KBM-7 (cell line): ENCODE data around the gene IPO9.

ENCODE experiments used
- DNase-seq: peaks from one replicate; pipeline ENCODE4 v3.0.0-alpha.2; 2015
- in situ Hi-C: fragments of 300-500 bp; cut with MboI; formaldehyde crosslinking; loops from 2 replicates; pipeline ENCODE4 v1.14.3; 2020; ENCODE audit warnings: low sequenced_read_pairs, low pct_unique_long_range_greater_than_20kb, mixed read lengths

The IPO9 gene

DNA sequence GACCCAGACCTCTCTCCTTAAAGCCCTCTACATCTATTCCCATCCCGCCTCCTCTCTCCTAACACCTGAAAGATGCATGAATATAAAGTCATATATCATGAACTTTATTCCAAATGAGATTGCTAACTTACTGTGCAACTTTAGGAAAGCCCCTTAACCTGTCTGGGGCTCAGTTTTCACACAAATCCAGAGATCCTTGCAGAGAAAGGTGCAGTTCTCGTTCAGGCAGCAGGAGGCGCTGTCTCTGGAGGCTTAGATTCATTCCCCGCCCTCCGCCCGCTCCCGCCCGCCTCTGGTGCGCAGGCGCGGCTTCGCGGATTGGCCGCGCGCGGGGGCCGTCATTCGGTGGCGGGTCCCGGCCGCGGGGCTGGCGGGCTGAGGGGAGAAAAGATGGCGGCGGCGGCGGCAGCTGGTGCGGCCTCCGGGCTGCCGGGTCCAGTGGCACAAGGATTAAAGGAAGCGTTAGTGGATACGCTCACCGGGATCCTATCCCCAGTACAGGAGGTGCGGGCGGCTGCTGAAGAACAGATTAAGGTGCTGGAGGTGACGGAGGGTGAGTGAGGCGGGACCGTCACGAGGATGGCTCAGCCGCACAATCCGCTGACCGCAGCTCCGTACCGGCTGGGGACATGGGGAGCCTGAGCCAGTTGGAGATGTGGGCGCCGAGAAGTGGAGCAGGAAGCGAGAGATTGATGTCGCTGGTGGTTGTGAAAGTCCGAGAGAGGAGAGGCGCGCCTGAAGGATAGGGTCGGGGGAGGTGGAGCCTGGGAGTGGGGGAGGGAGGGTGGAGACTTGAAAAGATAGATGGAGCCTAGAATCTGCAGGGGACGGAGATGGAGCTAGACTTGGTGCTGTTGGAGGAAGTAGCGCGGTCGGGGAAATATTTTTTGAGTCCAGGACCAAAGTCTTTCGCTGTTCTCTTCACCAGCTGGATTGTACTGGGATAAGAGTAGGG is at the start of gene IPO9:
Gene IPO9, plus strand, starts transcription at position 338 of the 955 bp plus-strand sequence. Its CDS starts 53 bp downstream, at position 391.
- in situ Hi-C loops, result no loop called here
- DNase-seq, result peak; percentile 96

DNA sequence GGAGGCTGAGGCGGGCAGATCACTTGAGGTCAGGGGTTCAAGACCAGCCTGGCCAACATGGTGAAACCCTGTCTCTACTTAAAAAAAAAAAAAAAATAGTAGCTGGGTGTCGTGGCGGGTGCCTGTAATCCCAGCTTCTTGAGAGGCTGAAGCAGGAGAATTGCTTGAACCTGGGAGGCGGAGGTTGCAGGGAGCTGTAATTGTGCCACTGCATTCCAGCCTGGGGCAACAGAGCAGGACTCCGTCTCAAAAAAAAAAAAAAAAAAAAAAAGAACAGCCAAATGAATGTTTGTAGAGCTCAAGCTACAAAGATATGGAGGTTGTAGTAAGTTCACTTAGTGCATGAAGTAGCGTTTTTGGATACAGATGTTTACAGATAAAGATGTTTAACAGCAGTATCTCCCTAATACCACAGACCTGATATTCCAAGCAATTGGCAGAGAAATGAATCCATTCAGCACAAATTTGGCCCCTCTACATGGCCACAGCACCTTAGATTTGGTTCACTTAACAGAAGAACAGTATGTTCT is 49.5 kb upstream of the IPO9 start:
- DNase-seq, result no peak
- in situ Hi-C loops, result no loop called here

DNA sequence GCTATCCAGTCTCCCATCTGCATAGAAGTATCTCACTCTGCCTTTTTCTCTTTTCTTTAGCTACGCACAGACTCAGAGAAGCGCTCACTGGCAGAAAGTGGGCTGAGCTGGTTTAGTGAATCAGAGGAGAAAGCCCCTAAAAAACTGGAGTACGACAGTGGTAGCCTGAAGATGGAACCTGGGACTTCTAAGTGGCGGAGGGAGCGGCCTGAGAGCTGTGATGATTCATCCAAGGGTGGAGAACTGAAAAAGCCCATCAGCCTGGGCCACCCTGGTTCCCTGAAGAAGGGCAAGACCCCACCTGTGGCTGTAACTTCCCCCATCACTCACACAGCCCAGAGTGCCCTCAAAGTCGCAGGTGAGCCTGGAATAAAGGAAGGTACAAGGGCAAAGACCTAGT is 48.0 kb upstream of the IPO9 start:
- in situ Hi-C loops, result no loop called here
- no peak for DNase-seq

DNA sequence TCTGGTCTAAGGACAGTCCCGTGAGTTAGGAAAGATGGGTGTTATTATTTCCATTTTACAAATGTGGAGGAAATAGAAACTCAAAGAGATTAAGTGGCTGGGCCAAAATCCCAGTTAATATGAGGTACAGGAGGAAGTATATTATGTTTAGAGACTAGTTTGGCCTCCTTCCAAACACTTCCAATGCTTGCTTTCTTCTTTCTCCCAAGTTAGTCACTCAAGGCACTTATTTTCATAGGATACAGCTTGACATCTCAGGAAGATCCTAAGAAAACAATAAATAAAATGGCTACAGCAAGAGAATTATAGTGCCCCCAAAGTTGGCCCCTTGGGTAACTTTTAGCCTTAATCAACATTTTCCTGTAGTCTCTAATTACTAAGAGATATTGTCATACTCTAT is 47.5 kb upstream of the IPO9 start:
- no peak for DNase-seq
- in situ Hi-C loops, result no loop called here

DNA sequence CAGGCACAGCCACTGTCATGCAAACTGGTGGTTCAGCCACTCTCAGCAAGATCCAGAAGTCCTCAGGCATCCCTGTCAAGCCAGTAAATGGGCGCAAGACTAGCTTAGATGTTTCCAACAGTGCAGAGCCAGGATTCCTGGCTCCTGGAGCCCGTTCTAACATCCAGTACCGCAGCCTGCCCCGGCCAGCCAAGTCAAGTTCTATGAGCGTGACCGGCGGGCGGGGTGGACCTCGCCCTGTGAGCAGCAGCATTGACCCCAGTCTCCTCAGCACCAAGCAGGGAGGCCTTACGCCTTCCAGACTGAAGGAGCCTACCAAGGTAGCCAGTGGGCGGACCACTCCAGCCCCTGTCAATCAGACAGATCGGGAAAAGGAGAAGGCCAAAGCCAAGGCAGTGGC is 46.6 kb upstream of the IPO9 start:
- no peak for DNase-seq
- in situ Hi-C loops, result no loop called here

DNA sequence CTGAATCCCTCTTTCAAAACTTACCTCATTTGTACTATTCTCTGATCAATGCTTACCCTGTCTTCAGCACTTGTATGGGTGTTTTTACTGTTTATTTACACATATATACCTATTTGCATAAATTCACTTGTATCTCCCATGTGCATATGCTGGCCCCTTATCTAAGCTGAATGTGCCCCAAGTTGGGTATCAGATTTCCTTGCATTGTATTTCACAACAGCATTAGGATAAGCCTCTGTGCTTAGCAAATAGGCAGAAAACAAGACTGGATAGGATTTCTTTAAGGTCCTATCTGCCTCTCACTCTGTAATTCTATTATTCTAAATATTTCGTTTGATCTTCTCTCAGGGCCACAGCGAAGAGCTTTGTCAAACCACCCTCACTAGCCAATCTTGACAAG is 45.9 kb upstream of the IPO9 start:
- DNase-seq, result no peak
- in situ Hi-C loops, result no loop called here

DNA sequence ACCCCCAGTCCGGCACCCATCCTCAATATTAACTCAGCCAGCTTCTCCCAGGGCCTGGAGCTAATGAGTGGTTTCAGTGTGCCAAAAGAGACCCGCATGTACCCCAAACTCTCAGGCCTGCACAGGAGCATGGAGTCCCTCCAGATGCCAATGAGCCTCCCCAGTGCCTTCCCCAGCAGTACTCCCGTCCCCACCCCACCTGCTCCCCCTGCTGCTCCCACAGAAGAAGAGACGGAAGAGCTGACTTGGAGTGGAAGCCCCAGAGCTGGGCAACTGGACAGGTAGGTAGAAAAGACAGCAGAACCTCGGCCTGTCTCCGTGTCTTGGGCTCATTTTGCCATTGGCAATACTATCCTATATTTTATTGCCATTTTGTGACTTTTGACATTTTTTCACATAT is 45.4 kb upstream of the IPO9 start:
- no peak for DNase-seq
- in situ Hi-C loops, result no loop called here

DNA sequence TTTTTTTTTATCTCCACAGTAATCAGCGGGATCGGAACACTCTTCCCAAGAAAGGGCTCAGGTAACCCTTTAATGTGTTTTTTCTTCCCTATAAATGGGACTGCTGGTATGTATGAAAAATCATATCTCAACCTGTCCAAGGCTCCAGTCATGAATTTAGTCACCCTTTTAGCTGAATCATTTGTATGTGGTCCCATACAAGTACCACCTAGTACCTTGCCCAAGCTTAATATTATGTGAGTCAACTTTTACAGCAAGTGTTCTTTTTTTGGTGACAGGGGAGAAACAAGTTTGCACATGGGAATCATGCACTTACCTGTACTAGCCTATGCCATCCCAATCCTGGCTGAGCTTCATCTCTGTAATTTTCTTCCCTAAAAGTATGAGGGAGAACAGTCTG is 43.7 kb upstream of the IPO9 start:
- in situ Hi-C loops, result no loop called here
- DNase-seq, result no peak

DNA sequence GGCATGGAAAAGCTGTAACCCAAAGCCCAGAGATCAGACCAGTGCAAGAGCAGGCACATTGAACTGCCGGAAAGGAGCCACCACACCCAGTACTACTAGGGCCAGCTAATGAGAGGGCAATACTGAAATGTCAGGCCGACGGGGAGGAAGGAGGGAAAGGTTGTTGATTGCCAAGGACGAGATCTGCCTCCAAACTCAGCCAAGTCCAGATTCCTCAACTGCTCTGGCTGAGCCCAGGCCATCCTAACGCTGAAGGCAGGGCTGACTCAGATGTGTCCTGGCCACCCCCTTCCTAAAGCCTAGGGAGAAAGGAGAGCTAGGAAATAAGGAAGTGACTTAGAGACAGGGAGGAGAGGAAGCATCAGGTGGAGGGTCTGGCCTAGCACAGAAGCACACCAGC is 42.1 kb upstream of the IPO9 start:
- in situ Hi-C loops, result no loop called here
- DNase-seq, result no peak

DNA sequence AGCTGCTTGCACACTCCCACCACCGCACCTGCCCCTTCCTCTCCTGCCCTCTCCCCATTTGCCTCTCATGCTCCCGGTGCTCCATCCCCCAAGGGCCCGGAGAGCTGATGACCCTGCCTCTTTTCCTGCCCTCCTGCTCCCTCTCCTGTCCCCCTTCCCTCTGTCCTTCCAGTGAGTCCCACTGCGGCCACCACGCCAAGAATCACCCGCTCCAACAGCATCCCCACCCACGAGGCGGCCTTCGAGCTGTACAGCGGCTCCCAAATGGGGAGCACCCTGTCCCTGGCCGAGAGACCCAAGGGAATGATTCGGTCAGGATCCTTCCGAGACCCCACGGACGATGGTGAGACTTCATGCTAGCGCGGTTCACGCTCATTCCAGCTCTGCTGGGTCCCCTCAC is 40.7 kb upstream of the IPO9 start:
- no peak for DNase-seq
- in situ Hi-C loops, result no loop called here

DNA sequence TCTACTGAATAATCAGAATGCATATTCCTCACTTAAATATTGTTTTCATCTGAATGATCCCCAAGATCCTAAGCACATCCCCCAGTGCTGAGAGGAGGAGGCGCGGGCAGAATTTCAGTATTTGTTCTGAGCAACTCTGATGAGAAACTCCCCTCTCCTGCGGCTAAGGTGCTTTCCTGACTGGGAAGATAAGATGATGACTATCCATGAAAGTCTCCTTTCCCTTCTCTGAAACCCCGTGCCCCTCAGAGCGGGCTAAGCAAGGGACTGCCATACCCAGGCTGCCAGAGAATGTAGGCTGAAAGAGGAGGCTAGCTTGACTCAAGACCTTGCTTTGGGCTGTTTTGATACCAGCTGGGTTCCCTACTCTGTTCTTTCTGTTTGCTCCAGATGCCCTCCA is 39.7 kb upstream of the IPO9 start:
- in situ Hi-C loops, result no loop called here

DNA sequence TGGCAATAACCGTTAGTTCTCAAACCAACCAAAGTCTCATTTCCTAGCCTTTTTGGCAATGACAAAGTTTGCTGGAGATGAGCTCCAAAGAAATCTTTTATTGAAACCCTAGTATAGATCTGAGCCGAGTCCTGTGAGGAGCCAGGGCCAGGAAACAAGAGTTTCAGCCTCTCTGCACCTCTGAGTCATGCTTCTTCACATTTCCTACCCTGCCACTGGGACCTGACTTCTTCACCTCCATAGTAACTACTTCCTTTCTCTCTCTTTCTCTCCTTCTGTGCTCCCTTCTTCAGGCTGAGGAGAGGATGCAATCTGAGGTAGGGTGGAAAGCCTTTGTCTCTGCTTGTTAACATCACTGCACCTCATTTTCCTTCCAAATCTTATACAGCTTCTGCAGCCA is 38.7 kb upstream of the IPO9 start:
- no peak for DNase-seq
- in situ Hi-C loops, result loop anchor here (10.0 kb wide), 1 partner anchor 235 kb away; no protein-coding TSS in a partner anchor

More for the DNA sequence above, 39.7 kb upstream of the IPO9 start:
- DNase-seq, result no peak

DNA sequence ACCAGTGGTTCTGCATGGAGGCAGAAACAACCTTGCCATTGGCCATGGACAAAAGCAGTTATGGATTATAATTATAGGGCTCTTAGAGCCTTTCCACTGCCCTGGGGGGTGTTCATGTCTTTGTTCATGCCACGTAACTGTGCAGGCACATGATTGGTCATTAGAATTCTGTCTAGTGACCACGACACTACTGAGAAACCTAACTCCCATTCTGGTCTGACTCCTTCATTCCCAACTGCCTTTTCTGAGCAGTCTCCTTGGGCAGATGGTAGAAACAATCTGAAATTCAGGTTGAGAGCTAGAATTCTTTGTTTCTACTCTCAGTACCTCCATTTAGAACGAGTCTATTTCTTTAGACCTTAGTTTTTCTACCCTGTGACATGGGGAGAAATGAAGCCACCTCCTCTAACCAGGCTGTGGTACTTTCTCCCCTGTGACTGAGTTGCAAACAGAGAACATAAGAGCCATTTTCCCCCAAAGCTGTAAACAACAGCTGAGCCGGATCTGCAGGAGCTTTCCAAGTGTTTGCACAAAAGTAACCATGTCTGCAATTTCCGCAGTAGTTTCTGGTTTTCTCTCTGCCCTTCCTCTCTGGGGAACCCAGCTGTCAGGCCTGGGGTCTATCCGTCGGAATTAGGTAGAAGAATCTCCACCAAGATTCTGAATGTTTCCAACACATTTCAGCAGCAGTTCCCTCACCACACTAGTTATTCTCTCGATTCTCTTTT is 37.7 kb upstream of the IPO9 start:
- in situ Hi-C loops, result loop anchor here (10.0 kb wide), 1 partner anchor 236 kb away; no protein-coding TSS in a partner anchor

DNA sequence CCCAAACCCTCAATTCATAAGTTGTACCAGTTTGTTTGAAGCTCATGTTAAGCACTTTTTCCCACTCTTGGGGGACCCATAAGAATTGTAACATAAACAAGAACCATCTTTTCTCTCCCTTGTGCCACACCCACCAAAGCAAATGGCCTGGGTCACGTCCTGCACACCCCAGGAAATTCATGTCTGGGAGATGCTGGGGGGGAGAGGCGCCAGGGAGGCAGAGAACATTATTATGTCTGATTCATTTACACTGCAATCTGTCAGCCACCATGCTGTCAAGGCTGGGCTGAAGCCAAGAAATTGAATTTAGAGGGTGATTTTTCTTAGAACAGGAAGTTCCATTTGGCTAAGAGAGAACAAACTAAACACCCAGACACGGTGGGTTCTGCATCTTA is 37.2 kb upstream of the IPO9 start:
- DNase-seq, result peak; percentile 71
- in situ Hi-C loops, result loop anchor here (10.0 kb wide), 1 partner anchor 237 kb away; no protein-coding TSS in a partner anchor

More for the DNA sequence above, 37.7 kb upstream of the IPO9 start:
- no peak for DNase-seq

DNA sequence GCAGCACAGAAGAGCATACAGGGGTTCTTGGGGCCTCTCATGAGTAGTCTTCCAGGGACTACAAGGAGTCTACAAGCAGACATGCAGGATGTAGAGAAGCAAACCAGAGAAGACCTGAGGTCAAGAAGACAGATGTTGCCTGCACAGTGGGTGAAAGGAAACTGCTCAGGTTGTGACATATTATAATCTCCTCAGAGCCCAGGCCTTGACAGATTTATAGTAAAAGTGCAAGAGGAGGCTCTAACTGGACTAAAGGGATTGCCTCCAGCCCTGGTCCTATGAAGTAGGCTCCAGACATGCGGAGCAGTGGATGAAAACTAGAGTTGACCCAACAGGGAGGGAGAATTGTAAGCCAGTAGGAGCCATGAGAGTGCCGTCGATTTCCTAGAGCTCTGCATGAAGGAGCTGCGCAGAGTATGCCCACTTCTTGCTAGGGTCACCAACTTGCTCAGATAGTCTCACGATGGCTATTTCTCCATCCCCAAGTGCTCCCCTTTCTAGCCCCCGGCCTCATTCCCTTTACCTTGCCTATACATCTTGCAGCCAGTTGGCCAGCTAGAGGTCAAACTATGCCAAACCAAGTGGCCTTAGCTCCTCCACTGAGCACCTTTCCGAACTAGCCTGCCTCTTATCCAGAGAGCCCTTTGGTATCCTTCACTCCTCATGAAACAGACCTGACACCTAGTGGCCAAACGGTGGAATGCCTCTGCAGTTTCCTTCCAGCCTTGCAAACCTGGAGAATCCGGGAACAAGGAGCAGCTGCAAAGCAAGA is 36.2 kb upstream of the IPO9 start:
- peak; percentile 84 for DNase-seq
- in situ Hi-C loops, result loop anchor here (10.0 kb wide), 1 partner anchor 238 kb away; no protein-coding TSS in a partner anchor

DNA sequence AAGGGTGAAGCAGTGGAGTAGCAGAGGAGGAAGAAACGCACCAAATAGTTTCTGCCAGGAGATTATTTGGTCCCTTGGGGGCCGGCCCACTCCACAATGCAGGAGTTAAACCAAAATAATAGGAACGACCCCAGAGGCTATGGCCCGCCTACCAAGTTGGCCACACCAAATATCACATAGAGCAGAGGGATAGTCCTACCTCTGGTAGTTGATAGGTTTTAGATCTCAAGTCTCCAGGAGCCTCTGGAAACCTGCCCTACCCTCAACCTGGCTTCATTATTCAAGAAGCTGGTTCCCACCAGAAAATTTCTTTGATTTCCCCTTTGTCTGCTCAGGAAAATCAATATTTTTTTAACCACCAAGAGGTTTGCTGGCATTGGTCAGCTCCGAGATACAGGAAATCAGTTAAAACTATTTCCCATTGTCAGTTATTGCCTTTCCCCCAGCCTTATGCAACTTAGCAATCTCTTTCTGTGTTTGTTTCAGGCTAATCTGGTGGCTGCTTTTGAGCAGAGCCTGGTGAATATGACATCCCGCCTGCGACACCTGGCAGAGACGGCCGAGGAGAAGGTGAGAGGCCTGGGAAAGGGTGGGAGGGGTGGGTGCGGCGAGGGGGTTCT is 35.5 kb upstream of the IPO9 start:
- no peak for DNase-seq
- in situ Hi-C loops, result loop anchor here (10.0 kb wide), 1 partner anchor 239 kb away; no protein-coding TSS in a partner anchor

DNA sequence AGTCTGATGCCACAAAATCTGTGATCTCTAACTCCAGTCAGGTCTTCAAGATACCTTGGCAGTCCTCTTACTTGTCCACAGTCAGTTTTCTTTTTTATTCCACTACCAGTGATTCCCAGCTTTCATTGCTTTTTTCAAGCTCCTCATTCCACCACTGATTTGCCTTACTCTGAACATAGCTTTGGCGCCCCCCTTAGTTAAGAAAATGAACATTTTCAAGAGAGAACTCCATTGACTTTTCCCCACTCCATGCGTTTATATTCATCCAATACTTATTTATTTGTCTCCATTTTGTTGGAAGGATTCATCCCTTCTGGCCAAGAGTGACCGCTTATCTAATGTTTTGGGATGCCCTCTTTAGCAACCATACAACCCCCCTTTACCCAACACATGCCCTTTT is 33.9 kb upstream of the IPO9 start:
- peak; percentile 35 for DNase-seq

DNA sequence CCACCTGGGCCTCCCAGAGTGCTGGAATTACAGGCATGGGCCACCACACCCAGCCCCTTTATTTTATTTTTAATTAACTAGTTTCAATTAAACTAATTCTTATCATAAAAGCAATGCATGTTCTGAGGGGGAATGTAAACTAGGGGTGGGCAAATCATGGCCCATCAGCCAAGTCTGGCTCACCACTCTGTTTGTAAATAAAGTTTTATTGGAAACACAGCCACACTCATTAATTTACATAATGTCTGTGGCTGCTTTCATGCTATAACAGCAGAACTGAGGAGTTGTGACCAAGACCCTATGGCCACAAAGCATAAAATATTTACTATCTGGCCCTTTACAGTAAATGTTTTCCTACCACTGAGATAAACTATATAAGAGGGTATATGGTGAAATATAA is 28.7 kb upstream of the IPO9 start:
- no peak for DNase-seq
- in situ Hi-C loops, result no loop called here

More for the DNA sequence above, 33.9 kb upstream of the IPO9 start:
- in situ Hi-C loops, result loop anchor here (10.0 kb wide), 1 partner anchor 240 kb away; no protein-coding TSS in a partner anchor

DNA sequence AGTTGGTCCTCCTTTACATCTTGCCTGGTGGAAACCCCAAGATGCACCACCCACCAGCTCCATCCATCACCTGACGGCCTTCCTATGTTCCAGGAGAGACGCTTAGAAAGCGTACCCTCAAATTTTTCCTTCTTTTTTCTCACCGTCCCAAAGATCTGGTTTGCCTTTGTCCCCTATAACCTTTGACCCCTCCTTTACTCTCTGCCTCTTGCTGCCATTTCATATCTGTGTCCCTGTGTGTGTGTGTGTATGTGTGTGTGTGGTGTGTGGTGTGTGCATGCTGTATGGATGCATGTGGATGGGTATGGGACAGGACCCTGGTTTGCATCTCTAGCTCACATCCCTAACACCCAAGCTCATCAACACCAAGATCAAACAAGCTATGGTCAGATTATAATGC is 22.2 kb upstream of the IPO9 start:
- no peak for DNase-seq
- in situ Hi-C loops, result no loop called here
